ENCODE measurements around the gene COBLL1. TPM values are rescaled to one million over a fixed set of nuclear protein-coding genes. Genes with fewer than 3 reads are reported as not detected.

COBLL1 gene
- total RNA-seq, 2 experiments from 2014 or later = 0.53 TPM; not detected in 1

DNA sequence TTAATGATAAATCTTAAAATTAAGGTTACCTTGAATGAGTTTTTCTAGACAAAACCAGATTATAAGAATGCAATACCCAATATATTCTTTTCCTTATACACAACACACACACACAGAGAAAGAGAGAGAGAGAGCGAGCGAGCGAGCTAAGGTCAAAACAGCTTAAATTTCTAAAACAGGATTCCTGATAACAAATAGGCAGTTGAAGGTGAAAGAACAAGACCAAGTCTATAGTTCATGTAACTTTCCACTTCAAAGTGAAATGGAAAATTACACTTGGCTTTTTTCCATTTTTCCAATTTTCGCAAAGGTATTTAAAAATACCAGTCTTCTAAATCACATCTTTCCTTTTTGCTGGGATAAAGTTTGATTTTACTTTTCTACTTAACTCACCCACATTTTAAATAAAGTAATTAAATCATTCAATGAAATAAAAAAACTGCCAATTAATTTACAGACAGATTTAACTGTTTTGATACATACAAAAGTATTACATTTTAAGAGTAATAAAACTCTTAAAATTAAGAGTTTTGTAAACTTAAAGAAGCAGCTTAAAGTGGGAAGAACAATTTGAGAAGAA is 98.8 kb downstream of the COBLL1 start:
- Mint-ChIP-seq H3K27ac (no peak overlapping the region), H3K4me1 (ENCODE audit: low read depth) (no peaks in the 10 kb centered on the region), H3K36me3 (ENCODE audit: low read depth) (no peaks in the 10 kb centered on the region), H3K27me3 (no peaks in the 10 kb centered on the region), H3K9me3 (no peaks in the 10 kb centered on the region), H3K4me3 (no peak overlapping the region)
- DNase-seq (no peak), ATAC-seq (ENCODE audit: poor library complexity) (no peak)
- TF ChIP-seq, protein P1, sequence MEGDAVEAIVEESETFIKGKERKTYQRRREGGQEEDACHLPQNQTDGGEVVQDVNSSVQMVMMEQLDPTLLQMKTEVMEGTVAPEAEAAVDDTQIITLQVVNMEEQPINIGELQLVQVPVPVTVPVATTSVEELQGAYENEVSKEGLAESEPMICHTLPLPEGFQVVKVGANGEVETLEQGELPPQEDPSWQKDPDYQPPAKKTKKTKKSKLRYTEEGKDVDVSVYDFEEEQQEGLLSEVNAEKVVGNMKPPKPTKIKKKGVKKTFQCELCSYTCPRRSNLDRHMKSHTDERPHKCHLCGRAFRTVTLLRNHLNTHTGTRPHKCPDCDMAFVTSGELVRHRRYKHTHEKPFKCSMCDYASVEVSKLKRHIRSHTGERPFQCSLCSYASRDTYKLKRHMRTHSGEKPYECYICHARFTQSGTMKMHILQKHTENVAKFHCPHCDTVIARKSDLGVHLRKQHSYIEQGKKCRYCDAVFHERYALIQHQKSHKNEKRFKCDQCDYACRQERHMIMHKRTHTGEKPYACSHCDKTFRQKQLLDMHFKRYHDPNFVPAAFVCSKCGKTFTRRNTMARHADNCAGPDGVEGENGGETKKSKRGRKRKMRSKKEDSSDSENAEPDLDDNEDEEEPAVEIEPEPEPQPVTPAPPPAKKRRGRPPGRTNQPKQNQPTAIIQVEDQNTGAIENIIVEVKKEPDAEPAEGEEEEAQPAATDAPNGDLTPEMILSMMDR (IDR thresholded peaks at IDR 0.05) = no peak
- H3K4me3 ChIP-seq (ENCODE audit: low read length) = no peak overlapping the region
- no peaks in the 10 kb centered on the region for H3K9me3 ChIP-seq (ENCODE audit: control insufficient read depth in 1 of 2, insufficient read depth in 1 of 2, low read length in 2 of 2)
- ChIA-PET CTCF (interaction anchor here (1.0 kb wide), 1 partner anchor 8 kb away, joined by 3 read pairs; no protein-coding TSS in a partner anchor), POLR2A (no interaction called here)
- intact Hi-C loops (cut with DNase I, micrococcal nuclease) = no loop called here
- H3K4me1 ChIP-seq (ENCODE audit: insufficient read depth, low read length) = no peaks in the 10 kb centered on the region
- no peaks in the 10 kb centered on the region for H3K36me3 ChIP-seq (ENCODE audit: insufficient read depth, low read length)
- H3K27ac ChIP-seq (ENCODE audit: low read depth in 1 of 2, low read length in 2 of 2) = no peak overlapping the region
- H3K27me3 ChIP-seq (ENCODE audit: control insufficient read depth in 1 of 2, insufficient read depth in 2 of 2, low read length in 2 of 2) = no peaks in the 10 kb centered on the region

DNA sequence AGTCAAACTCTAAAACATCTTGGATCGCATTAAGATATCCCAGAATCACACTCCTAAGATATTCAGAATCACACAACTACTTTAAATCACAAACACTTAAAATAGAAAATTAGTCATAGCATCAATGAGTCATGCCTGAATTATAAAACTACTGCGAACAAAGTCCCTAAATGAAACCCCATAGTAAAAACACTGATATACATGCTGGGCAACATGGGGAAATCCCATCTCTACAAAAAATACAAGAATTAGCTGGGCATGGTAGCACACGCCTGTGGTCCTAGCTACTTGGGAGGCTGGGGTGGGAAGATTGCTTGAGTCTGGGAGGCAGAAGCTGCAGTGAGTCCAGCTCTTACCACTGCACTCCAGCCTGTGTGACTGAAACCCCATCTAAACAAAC is 101.7 kb downstream of the COBLL1 start:
- Mint-ChIP-seq H3K9me3 (no peaks in the 10 kb centered on the region), H3K4me1 (ENCODE audit: low read depth) (no peaks in the 10 kb centered on the region), H3K27ac (no peak overlapping the region), H3K27me3 (no peaks in the 10 kb centered on the region), H3K36me3 (ENCODE audit: low read depth) (no peaks in the 10 kb centered on the region), H3K4me3 (no peak overlapping the region)
- H3K27ac ChIP-seq (ENCODE audit: low read depth in 1 of 2, low read length in 2 of 2) = no peak overlapping the region
- H3K27me3 ChIP-seq (ENCODE audit: control insufficient read depth in 1 of 2, insufficient read depth in 2 of 2, low read length in 2 of 2) = no peaks in the 10 kb centered on the region
- H3K4me1 ChIP-seq (ENCODE audit: insufficient read depth, low read length) = no peaks in the 10 kb centered on the region
- TF ChIP-seq, protein P1 (IDR thresholded peaks at IDR 0.05) = no peak
- no peaks in the 10 kb centered on the region for H3K36me3 ChIP-seq (ENCODE audit: insufficient read depth, low read length)
- DNase-seq = no peak
- H3K9me3 ChIP-seq (ENCODE audit: control insufficient read depth in 1 of 2, insufficient read depth in 1 of 2, low read length in 2 of 2) = no peaks in the 10 kb centered on the region
- no peak for ATAC-seq (ENCODE audit: poor library complexity)
- intact Hi-C loops (cut with DNase I, micrococcal nuclease) = no loop called here
- H3K4me3 ChIP-seq (ENCODE audit: low read length) = no peak overlapping the region
- CTCF ChIA-PET = no interaction called here
- POLR2A ChIA-PET = no interaction called here

DNA sequence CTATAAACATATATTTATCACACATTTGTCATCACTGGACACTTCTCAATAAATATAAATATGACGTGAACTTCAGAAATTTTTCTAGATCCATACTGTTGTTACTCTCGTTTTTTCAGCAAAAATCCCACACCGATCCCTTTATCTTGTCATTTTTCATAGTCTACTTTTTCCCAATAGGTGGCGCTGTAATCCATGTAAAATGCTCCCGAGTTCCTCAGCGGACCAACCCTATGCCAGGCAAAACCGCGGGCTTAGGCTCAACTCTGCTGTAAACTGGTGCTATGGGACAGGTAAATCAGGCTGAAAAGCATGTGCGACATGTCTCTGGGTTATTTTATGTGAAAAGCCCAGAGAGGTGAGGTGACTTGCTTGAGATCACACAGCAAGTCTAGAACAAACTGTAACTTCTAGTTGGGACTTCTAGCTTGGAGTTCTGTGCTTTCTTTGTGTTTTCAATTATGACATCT is 104.0 kb downstream of the COBLL1 start:
- Mint-ChIP-seq H3K27me3 (no peaks in the 10 kb centered on the region), H3K4me1 (ENCODE audit: low read depth) (no peaks in the 10 kb centered on the region), H3K36me3 (ENCODE audit: low read depth) (no peaks in the 10 kb centered on the region), H3K27ac (no peak overlapping the region), H3K9me3 (no peaks in the 10 kb centered on the region), H3K4me3 (no peak overlapping the region)
- H3K27me3 ChIP-seq (ENCODE audit: control insufficient read depth in 1 of 2, insufficient read depth in 2 of 2, low read length in 2 of 2) = no peaks in the 10 kb centered on the region
- DNase-seq (peak in 3 of 14 experiments; percentile 3 to 39 (median 33)), ATAC-seq (ENCODE audit: poor library complexity) (no peak)
- intact Hi-C loops (cut with DNase I, micrococcal nuclease) = no loop called here
- H3K9me3 ChIP-seq (ENCODE audit: control insufficient read depth in 1 of 2, insufficient read depth in 1 of 2, low read length in 2 of 2) = no peaks in the 10 kb centered on the region
- CTCF ChIA-PET = no interaction called here
- H3K4me1 ChIP-seq (ENCODE audit: insufficient read depth, low read length) = no peaks in the 10 kb centered on the region
- H3K4me3 ChIP-seq (ENCODE audit: low read length) = no peak overlapping the region
- H3K36me3 ChIP-seq (ENCODE audit: insufficient read depth, low read length) = no peaks in the 10 kb centered on the region
- TF ChIP-seq, protein P1 (IDR thresholded peaks at IDR 0.05) = peak; percentile 30
- POLR2A ChIA-PET = no interaction called here
- H3K27ac ChIP-seq (ENCODE audit: low read depth in 1 of 2, low read length in 2 of 2) = no peak overlapping the region

All from CD4-positive, alpha-beta T cell (primary cell).